A673 (cell line): ENCODE measurements around the gene TEK. TPM values are rescaled to one million over a fixed set of nuclear protein-coding genes. Genes with fewer than 3 reads are reported as not detected.

ENCODE experiments used
- BruUV-seq: library from RNA; stranded (reverse); fragments of 400-500 nt; replicated peaks from 2 replicates; lab custom pipeline; 2021; lab: Mats Ljungman, UMichigan
- CTCF ChIA-PET: fragments of 300-600 bp; sonication (Branson Sonifier 250); formaldehyde crosslinking; loops from one replicate; lab custom pipeline; 2022; ENCODE audit warnings: antibody characterized with exemption; lab: Charles Lee
- POLR2A ChIA-PET: fragments of 300-600 bp; sonication (Branson Sonifier 250); formaldehyde crosslinking; loops from one replicate; lab custom pipeline; 2022; ENCODE audit warnings: antibody characterized with exemption; ENCODE audit not compliant: low non-redundant PET; lab: Charles Lee
- DNase-seq: peaks from one replicate; pipeline ENCODE4 v3.0.0-alpha.2; 2015; ENCODE audit warnings: low spot score
- H3K27ac ChIP-seq: fragments of 200-600 bp; sonication (generic); 2 replicates; pipeline ENCODE4 v1.5.1; 2016; ENCODE audit warnings: mixed run types, low read depth, mild to moderate bottlenecking, mixed read lengths, antibody characterized with exemption, low read length; ENCODE audit not compliant: poor library complexity, severe bottlenecking
- H3K27me3 ChIP-seq: fragments of 200-600 bp; sonication (generic); replicated peaks from 2 replicates; pipeline ENCODE4 v1.6.1; 2017; ENCODE audit warnings: mixed run types, low read depth, mild to moderate bottlenecking, mixed read lengths, antibody characterized with exemption, low read length; ENCODE audit not compliant: insufficient read depth, poor library complexity
- H3K36me3 ChIP-seq: fragments of 200-600 bp; sonication (generic); 2 replicates; pipeline ENCODE4 v1.6.1; 2016; ENCODE audit warnings: mixed run types, mild to moderate bottlenecking, mixed read lengths, antibody characterized with exemption, low read length; ENCODE audit not compliant: insufficient read depth, poor library complexity, severe bottlenecking
- H3K4me1 ChIP-seq: fragments of 200-600 bp; sonication (generic); 2 replicates; pipeline ENCODE4 v1.6.1; 2017; ENCODE audit warnings: mixed run types, mild to moderate bottlenecking, mixed read lengths, antibody characterized with exemption, low read length; ENCODE audit not compliant: insufficient read depth, poor library complexity, severe bottlenecking
- H3K4me3 ChIP-seq: fragments of 200-600 bp; sonication (generic); 2 replicates; pipeline ENCODE4 v1.5.1; 2016; ENCODE audit warnings: low read depth, mixed run types, mild to moderate bottlenecking, mixed read lengths, low read length; ENCODE audit not compliant: poor library complexity, severe bottlenecking
- H3K9me3 ChIP-seq: fragments of 200-600 bp; sonication (generic); 2 replicates; pipeline ENCODE4 v1.6.1; 2016; ENCODE audit warnings: mixed run types, low read depth, mild to moderate bottlenecking, mixed read lengths, antibody characterized with exemption, low read length; ENCODE audit not compliant: poor library complexity, severe bottlenecking
- EZH2 ChIP-seq: fragments of 200-600 bp; sonication (generic); IDR thresholded peaks from 2 replicates; pipeline ENCODE4 v1.6.1; 2017; ENCODE audit warnings: borderline replicate concordance, low read depth, mild to moderate bottlenecking, mixed read lengths, antibody characterized with exemption, low read length; ENCODE audit not compliant: poor library complexity, severe bottlenecking
- intact Hi-C: fragments of 100-400 bp; cut with micrococcal nuclease; formaldehyde crosslinking; loops from one replicate; pipeline ENCODE4 v1.10.0; 2022; ENCODE audit not compliant: unreplicated experiment
- total RNA-seq: library from RNA; stranded (reverse); gene quantifications from 2 replicates; pipeline ENCODE4 v1.2.3, GENCODE V29; 2021
- TF ChIP-seq, protein P1 (sequence below): fragments of 300-800, 200-600 bp; sonication (generic); conservative IDR thresholded peaks from 2 replicates; pipeline ENCODE4 v1.5.1; 2017; ENCODE audit warnings: low read depth, mild to moderate bottlenecking, antibody characterized with exemption, low read length, moderate library complexity, mixed read lengths

The TEK gene
- total RNA-seq, 1 experiment from 2014 or later, result not detected

GRCh38 chr9:27188426-27188825 lies 79.4 kb downstream of the TEK start:
- intact Hi-C loops, result no loop called here
- TF ChIP-seq EZH2, result no peak
- TF ChIP-seq, protein P1, sequence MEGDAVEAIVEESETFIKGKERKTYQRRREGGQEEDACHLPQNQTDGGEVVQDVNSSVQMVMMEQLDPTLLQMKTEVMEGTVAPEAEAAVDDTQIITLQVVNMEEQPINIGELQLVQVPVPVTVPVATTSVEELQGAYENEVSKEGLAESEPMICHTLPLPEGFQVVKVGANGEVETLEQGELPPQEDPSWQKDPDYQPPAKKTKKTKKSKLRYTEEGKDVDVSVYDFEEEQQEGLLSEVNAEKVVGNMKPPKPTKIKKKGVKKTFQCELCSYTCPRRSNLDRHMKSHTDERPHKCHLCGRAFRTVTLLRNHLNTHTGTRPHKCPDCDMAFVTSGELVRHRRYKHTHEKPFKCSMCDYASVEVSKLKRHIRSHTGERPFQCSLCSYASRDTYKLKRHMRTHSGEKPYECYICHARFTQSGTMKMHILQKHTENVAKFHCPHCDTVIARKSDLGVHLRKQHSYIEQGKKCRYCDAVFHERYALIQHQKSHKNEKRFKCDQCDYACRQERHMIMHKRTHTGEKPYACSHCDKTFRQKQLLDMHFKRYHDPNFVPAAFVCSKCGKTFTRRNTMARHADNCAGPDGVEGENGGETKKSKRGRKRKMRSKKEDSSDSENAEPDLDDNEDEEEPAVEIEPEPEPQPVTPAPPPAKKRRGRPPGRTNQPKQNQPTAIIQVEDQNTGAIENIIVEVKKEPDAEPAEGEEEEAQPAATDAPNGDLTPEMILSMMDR, result no peak
- Histone ChIP-seq H3K4me3 (no peak overlapping the region), H3K9me3 (no peaks in the 10 kb centered on the region), H3K4me1 (no peaks in the 10 kb centered on the region), H3K36me3 (no peaks in the 10 kb centered on the region), H3K27ac (no peak overlapping the region), H3K27me3 (no peaks in the 10 kb centered on the region)
- no peak for DNase-seq
- BruUV-seq, result no TSS peak
- ChIA-PET POLR2A (no interaction called here), CTCF (no interaction called here)

GRCh38 chr9:27189426-27189825 lies 80.4 kb downstream of the TEK start:
- Histone ChIP-seq H3K27me3 (no peaks in the 10 kb centered on the region), H3K36me3 (no peaks in the 10 kb centered on the region), H3K27ac (no peak overlapping the region), H3K9me3 (no peaks in the 10 kb centered on the region), H3K4me3 (no peak overlapping the region), H3K4me1 (no peaks in the 10 kb centered on the region)
- no peak for DNase-seq
- POLR2A ChIA-PET, result no interaction called here
- BruUV-seq, result no TSS peak
- CTCF ChIA-PET, result no interaction called here
- intact Hi-C loops, result no loop called here
- TF ChIP-seq, protein P1, result no peak
- no peak for TF ChIP-seq EZH2

DNA sequence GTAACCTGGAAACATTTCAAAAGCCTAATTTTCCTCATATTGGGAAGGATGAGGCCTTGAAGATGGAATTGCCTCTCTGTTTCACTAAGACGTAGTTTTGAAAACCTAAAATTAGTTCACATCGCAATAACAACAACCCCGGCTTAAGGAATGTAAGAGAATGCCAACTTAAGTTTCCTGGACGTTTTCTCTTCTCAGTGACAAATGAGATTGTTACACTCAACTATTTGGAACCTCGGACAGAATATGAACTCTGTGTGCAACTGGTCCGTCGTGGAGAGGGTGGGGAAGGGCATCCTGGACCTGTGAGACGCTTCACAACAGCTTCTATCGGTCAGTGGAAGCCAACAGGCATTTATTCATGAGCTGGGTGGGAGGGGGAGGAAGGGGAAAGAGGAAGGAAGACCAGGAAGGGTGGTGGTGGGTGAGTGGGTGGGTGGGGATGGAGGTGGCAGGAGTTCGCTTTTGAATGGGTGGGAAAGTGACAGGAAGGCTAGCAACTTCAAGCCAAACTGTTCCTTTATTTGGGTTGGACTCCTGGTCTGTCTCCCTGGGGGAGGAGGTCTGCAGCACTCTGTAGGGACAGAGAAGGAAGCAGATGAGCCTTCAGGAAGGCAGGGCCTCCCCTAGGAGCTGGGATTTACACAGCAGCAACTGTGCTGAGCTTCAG lies 83.4 kb downstream of the TEK start:
- DNase-seq, result no peak
- POLR2A ChIA-PET, result no interaction called here
- Histone ChIP-seq H3K27me3 (no peaks in the 10 kb centered on the region), H3K4me3 (no peak overlapping the region), H3K4me1 (no peaks in the 10 kb centered on the region), H3K36me3 (no peaks in the 10 kb centered on the region), H3K27ac (no peak overlapping the region), H3K9me3 (no peaks in the 10 kb centered on the region)
- intact Hi-C loops, result no loop called here
- BruUV-seq, result no TSS peak
- CTCF ChIA-PET, result no interaction called here
- TF ChIP-seq, protein P1, result no peak
- no peak for TF ChIP-seq EZH2
